Psoas muscle (tissue), 8 donors: ENCODE measurements around the gene LLCFC1. TPM values are rescaled to one million over a fixed set of nuclear protein-coding genes. Genes with fewer than 3 reads are reported as not detected.

Experiments
- ATAC-seq, 4 donors: fragments of 200-7000 bp; cut with Tn5 transposase; one replicate each; pipeline ENCODE4 v1.9.1; 2020; ENCODE audit warnings: moderate library complexity in 3 of 4, mild to moderate bottlenecking in 2 of 4
- DNase-seq, 2 donors: peaks; one replicate each; pipeline ENCODE4 v3.0.0-alpha.2; 2020
- H3K27ac ChIP-seq: fragments of 200-600 bp; one replicate; pipeline ENCODE4 v1.8.0; 2022
- H3K27me3 ChIP-seq, 3 donors: fragments of 200-600 bp in 1 of 3; one replicate each; pipeline versions ENCODE4 v1.6.1 to v1.8.0; 2013 to 2022; ENCODE audit warnings: low read length in 2 of 3, mild to moderate bottlenecking in 2 of 3, moderate library complexity in 1 of 3; ENCODE audit not compliant: insufficient read depth in 3 of 3
- H3K36me3 ChIP-seq, 2 donors: fragments of 200-600 bp in 1 of 2; one replicate each; pipeline versions ENCODE4 v1.6.1 to v1.8.0; 2013 to 2022; ENCODE audit warnings: low read depth in 1 of 2, mild to moderate bottlenecking in 1 of 2, moderate library complexity in 1 of 2; ENCODE audit not compliant: insufficient read depth in 1 of 2
- H3K4me1 ChIP-seq: fragments of 200-600 bp; one replicate; pipeline ENCODE4 v1.8.0; 2022
- H3K4me3 ChIP-seq: fragments of 200-600 bp; one replicate; pipeline ENCODE4 v1.8.0; 2022; ENCODE audit warnings: mild to moderate bottlenecking
- H3K9me3 ChIP-seq: fragments of 200-600 bp; one replicate; pipeline ENCODE4 v1.8.0; 2022
- CTCF ChIP-seq: fragments of 200-600 bp; IDR thresholded peaks from one replicate; pipeline ENCODE4 v1.8.0; 2022; ENCODE audit warnings: antibody characterized with exemption
- WGBS, 3 donors: extraction: QIAGEN DNeasy Blood & Tissue Kit; methylation state at CpG; one replicate each; pipeline versions ENCODE4 v1.1.6 to v1.1.7; 2013; 5-methylcytosine and 5-hydroxymethylcytosine counted together
- intact Hi-C, 2 donors: fragments of 100-400 bp; cut with DNase I; formaldehyde crosslinking; loops; one replicate each; pipeline versions ENCODE4 v1.11.0 to v1.14.2; 2022
- polyA plus RNA-seq, 3 donors: library from polyadenylated mRNA; stranded (reverse); fragments of 200-250 nt; gene quantifications; one replicate each; pipeline ENCODE4 v1.2.3, GENCODE V29; 2013
- total RNA-seq, 4 donors: library from RNA; stranded (reverse); fragmentation: NEBNext Ultra II Directional in 2 of 4; extraction: Animal tissue kit (Norgen Biotek cat#: 25700) in 2 of 4; gene quantifications; one replicate each; pipeline versions ENCODE4 v1.2.1 to v1.2.4, GENCODE V29; 2021 to 2023
- donor health status: healthy with polysubstance abuse.
- donor health status: DM: no; HTN: no; CAD: no; lungs with moderate emphysema.
- donor health status: Bipolar disorder and iron deficiency.
- donor health status: healthy.
- donor health status: DM: yes; HTN: yes; CAD: no.
- donor health status: DM: no; HTN: no; CAD: no.
- donor health status: DM: no; HTN: no; CAD: no.
- donor health status: DM: yes; HTN: yes; CAD: no.

The LLCFC1 gene
- total and polyA plus RNA-seq, 7 donors = not detected

- Histone ChIP-seq H3K27me3 (peaks cover 0 to 9% (median 5%) of the 10 kb centered on the region in 3 donors), H3K9me3 (no peaks in the 10 kb centered on the region), H3K4me1 (no peaks in the 10 kb centered on the region), H3K27ac (no peak overlapping the region), H3K36me3 (no peaks in the 10 kb centered on the region), H3K4me3 (no peak overlapping the region)
- ATAC-seq (no peak), DNase-seq (no peak)
- WGBS, 3 donors = 71 to 83% (median 79%) methylated on average over 5 of the region's 5 CpGs
- TF ChIP-seq CTCF = no peak
- intact Hi-C loops = no loop called here
Observed at GRCh38 chr7:142892951-142893350, 46.3 kb upstream of the LLCFC1 start.

- Histone ChIP-seq H3K9me3 (no peaks in the 10 kb centered on the region), H3K36me3 (no peaks in the 10 kb centered on the region), H3K4me1 (no peaks in the 10 kb centered on the region), H3K27me3 (peaks cover 0 to 9% (median 1%) of the 10 kb centered on the region in 3 donors), H3K4me3 (no peak overlapping the region), H3K27ac (no peak overlapping the region)
- intact Hi-C loops = no loop called here
- ATAC-seq = no peak
- TF ChIP-seq CTCF = no peak
- DNase-seq = no peak
- WGBS, 3 donors = 70 to 75% (median 72%) methylated on average over 12 of the region's 12 CpGs
Observed at GRCh38 chr7:142894112-142894984, 44.9 kb upstream of the LLCFC1 start.

GRCh38 chr7:142894985-142895593 is 44.2 kb upstream of the LLCFC1 start:
- Histone ChIP-seq H3K36me3 (no peaks in the 10 kb centered on the region), H3K4me3 (no peak overlapping the region), H3K27me3 (peaks cover 0 to 9% (median 1%) of the 10 kb centered on the region in 3 donors), H3K9me3 (no peaks in the 10 kb centered on the region), H3K27ac (no peak overlapping the region), H3K4me1 (no peaks in the 10 kb centered on the region)
- intact Hi-C loops = no loop called here
- no peak for ATAC-seq
- no peak for DNase-seq
- no peak for TF ChIP-seq CTCF
- WGBS, 3 donors = 54 to 56% (median 54%) methylated on average over 6 of the region's 6 CpGs

DNA sequence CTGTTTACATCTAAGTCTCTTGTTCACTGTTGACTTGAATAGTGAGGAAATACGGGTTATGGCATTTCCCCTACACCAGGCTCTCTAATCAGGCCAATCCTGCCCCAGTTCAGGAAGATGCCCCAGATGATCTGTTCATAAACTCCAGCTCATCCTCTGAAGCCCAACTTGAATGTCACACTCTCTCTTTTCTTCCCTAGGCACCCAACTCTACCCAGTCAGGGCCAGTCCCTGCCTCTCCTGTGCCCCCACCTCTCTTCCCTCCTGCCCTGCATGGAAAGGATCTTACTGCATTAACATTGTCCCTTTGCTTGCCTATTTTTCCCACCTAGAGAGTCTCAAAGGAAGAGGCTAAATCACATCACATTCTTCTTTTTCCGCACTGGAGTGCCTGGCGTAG is 43.1 kb upstream of the LLCFC1 start:
- no peak for DNase-seq
- Histone ChIP-seq H3K27ac (no peak overlapping the region), H3K4me1 (no peaks in the 10 kb centered on the region), H3K27me3 (peaks cover 0 to 9% (median 1%) of the 10 kb centered on the region in 3 donors), H3K36me3 (no peaks in the 10 kb centered on the region), H3K4me3 (no peak overlapping the region), H3K9me3 (no peaks in the 10 kb centered on the region)
- ATAC-seq = no peak
- WGBS, 3 donors = 82 to 85% (median 84%) methylated on average over 3 of the region's 3 CpGs
- intact Hi-C loops = no loop called here
- TF ChIP-seq CTCF = no peak
